ENCODE data around the gene PDE8B.

DNA sequence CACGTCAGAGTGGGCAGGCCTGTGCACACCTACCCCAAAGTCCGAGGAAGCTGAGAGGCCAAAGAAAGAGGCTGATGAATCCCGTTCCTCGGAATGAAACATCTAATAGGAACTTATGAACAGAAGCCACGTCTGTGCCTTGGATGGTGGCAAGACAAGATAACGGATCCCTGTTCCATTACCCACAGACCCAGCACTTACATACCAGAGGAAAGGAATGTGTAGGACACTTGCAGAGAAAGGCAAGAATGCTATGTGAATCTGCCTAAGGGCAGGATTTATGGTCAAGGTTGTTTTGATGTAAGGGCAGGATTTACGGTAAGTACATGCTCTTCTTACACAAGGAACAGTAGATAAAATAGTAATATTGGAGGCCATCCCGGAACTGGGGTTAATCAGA, 188.4 kb downstream of the PDE8B start:
- TF ChIP-seq, protein P1, sequence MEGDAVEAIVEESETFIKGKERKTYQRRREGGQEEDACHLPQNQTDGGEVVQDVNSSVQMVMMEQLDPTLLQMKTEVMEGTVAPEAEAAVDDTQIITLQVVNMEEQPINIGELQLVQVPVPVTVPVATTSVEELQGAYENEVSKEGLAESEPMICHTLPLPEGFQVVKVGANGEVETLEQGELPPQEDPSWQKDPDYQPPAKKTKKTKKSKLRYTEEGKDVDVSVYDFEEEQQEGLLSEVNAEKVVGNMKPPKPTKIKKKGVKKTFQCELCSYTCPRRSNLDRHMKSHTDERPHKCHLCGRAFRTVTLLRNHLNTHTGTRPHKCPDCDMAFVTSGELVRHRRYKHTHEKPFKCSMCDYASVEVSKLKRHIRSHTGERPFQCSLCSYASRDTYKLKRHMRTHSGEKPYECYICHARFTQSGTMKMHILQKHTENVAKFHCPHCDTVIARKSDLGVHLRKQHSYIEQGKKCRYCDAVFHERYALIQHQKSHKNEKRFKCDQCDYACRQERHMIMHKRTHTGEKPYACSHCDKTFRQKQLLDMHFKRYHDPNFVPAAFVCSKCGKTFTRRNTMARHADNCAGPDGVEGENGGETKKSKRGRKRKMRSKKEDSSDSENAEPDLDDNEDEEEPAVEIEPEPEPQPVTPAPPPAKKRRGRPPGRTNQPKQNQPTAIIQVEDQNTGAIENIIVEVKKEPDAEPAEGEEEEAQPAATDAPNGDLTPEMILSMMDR (IDR thresholded peaks at IDR 0.05), result no peak
- TF ChIP-seq POLR2A (IDR thresholded peaks at IDR 0.05), result no peak
